ENCODE data around the gene GM2A. TPM values are rescaled to one million over a fixed set of nuclear protein-coding genes. Genes with fewer than 3 reads are reported as not detected.
A peak's percentile ranks its signal among the peaks of the same experiment; 100 is the strongest.
"Not testable (repeated sequence)": the region's sequence is repeated elsewhere in the genome, so short reads cannot be mapped to it uniquely, and the experiment has no call there.

GM2A gene
- total RNA-seq, 6 donors from 2014 or later = 27.2 to 129 (median 59.0) TPM

DNA sequence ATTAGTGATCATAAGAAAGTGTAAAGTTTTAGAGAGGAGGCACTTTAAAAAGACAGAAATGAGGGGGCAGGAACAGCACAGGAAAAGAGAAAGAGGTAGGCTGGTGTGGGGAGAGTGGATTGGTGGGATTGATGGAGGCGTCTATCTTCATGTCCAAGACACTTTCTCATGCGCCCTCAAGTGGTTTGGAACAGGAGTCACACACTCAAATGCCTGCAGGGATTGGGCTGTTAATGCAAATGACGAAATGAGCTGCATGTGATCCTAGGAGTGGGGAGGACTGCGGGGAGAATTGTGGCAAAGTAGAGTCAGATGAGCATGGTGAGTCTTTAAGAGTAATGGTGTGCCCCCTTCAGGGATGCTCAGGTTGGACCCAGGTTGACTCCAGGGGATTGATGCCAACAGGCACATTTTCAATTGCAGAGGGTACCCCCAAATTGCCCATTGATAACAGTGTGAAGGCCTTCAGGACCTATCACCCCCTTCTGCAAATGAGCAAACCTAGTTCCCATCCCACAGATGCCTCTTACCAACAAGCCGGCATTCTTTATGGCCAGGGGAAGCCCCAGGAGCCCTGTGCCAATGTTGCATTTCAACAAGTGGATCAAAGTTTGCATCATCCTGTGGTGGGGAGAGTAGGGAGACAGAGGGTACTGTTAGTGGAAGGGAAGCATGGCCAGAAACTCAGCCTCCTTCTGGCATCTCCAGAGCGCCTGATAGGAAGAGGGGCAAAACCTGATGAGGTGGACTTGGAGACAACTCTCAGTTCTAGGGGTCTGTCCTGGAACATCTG, 45.3 kb downstream of the GM2A start:
- H3K27ac ChIP-seq = no peak overlapping the region
- DNase-seq (peak in 1 of 2 donors; percentile 74), ATAC-seq (ENCODE audit: low FRiP score in 2 of 2) (peak in 1 of 2 donors; percentile 27)
- H3K36me3 ChIP-seq = no peaks in the 10 kb centered on the region
- WGBS, 2 donors = 22 to 60% methylated on average over 6 of the region's 6 CpGs
- H3K27me3 ChIP-seq = no peaks in the 10 kb centered on the region
- no peak overlapping the region for H3K4me3 ChIP-seq
- no peaks in the 10 kb centered on the region for H3K9me3 ChIP-seq
- H3K4me1 ChIP-seq = peaks cover 0 to 11% (median 0%) of the 10 kb centered on the region in 4 donors
- TF ChIP-seq, protein P1, sequence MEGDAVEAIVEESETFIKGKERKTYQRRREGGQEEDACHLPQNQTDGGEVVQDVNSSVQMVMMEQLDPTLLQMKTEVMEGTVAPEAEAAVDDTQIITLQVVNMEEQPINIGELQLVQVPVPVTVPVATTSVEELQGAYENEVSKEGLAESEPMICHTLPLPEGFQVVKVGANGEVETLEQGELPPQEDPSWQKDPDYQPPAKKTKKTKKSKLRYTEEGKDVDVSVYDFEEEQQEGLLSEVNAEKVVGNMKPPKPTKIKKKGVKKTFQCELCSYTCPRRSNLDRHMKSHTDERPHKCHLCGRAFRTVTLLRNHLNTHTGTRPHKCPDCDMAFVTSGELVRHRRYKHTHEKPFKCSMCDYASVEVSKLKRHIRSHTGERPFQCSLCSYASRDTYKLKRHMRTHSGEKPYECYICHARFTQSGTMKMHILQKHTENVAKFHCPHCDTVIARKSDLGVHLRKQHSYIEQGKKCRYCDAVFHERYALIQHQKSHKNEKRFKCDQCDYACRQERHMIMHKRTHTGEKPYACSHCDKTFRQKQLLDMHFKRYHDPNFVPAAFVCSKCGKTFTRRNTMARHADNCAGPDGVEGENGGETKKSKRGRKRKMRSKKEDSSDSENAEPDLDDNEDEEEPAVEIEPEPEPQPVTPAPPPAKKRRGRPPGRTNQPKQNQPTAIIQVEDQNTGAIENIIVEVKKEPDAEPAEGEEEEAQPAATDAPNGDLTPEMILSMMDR (IDR thresholded peaks at IDR 0.05) = peak in 4 of 6 experiments; percentile 10 to 60 (median 37)
- no peak for TF ChIP-seq POLR2A (IDR thresholded peaks at IDR 0.05)

DNA sequence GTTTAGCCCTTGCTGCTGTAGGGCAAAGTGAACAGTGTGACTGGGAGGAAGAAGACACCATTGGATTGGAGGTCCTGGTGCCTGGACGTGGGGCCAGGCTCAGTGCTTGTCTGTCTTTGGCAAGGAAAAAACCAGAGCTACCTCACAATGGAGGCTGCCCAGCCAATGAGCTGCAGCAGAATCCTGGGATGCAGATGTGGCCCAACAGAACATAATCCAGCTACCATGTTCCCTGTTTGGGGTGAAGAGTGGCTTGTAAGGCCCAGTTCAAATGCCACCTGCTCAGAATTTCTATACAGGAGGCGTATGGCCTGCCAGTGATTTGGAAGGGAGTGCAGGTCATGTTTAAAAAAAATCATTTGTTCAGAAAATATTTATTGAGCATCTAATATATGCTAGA, 50.7 kb downstream of the GM2A start, which contains the start of gene SLC36A3:
Gene SLC36A3, minus strand, starts transcription at position 101 of the 400 bp plus-strand sequence. CDS start 412 bp downstream, outside the sequence.
- Histone ChIP-seq H3K4me1 (no peaks in the 10 kb centered on the region), H3K9me3 (no peaks in the 10 kb centered on the region), H3K36me3 (no peaks in the 10 kb centered on the region), H3K27me3 (no peaks in the 10 kb centered on the region), H3K4me3 (no peak within 1 kb of the TSS), H3K27ac (no peak within 1 kb of the TSS)
- DNase-seq (no peak), ATAC-seq (ENCODE audit: low FRiP score in 2 of 2) (no peak)
- TF ChIP-seq POLR2A (IDR thresholded peaks at IDR 0.05) (no peak), POLR2AphosphoS5 (IDR thresholded peaks at IDR 0.05) (no peak), EP300 (IDR thresholded peaks at IDR 0.05) (no peak)
- TF ChIP-seq, protein P1 (IDR thresholded peaks at IDR 0.05) = no peak
- 76 to 93% methylated on average over 2 of the region's 2 CpGs for WGBS, 2 donors

DNA sequence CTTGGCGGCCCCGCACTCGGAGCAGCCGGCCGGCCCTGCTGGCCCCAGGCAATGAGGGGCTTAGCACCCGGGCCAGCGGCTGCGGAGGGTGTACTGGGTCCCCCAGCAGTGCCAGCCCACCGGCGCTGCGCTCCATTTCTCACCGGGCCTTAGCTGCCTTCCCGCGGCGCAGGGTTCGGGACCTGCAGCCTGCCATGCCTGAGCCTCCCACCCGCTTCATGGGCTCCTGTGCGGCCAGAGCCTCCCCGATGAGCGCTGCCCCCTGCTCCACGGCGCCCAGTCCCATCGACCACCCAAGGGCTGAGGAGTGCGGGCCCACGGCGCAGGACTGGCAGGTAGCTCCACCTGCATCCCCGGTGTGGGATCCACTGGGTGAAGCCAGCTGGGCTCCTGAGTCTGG, 56.3 kb downstream of the GM2A start:
- 98 to 99% methylated on average over 22 to 25 of the region's 27 CpGs for WGBS, 2 donors
- not testable (repeated sequence) for ATAC-seq (ENCODE audit: low FRiP score in 2 of 2)
- peak in 1 of 2 donors; percentile 78 for DNase-seq

DNA sequence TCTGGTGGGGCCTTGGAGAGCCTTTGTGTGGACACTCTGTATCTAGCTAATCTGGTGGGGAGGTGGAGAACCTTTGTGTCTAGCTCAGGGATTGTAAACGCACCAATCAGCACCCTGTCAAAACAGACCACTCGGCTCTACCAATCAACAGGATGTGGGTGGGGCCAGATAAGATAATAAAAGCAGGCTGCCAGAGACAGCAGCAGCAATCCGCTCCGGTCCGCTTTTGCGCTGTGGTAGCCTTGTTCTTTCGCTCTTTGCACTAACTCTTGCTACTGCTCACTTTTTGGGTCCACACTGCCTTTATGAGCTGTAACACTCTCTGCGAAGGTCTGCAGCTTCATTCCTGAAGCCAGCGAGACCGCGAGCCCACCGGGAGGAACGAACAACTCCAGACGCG, 56.8 kb downstream of the GM2A start:
- not testable (repeated sequence) for H3K4me3 ChIP-seq; H3K36me3 ChIP-seq; H3K4me1 ChIP-seq; DNase-seq; H3K27me3 ChIP-seq; H3K9me3 ChIP-seq; ATAC-seq (ENCODE audit: low FRiP score in 2 of 2); H3K27ac ChIP-seq
- 92 to 95% methylated on average over 14 to 15 of the region's 15 CpGs for WGBS, 2 donors

More for the DNA sequence above, 56.3 kb downstream of the GM2A start:
- not testable (repeated sequence) for H3K27me3 ChIP-seq, H3K9me3 ChIP-seq, H3K4me3 ChIP-seq, H3K4me1 ChIP-seq, H3K36me3 ChIP-seq, H3K27ac ChIP-seq

DNA sequence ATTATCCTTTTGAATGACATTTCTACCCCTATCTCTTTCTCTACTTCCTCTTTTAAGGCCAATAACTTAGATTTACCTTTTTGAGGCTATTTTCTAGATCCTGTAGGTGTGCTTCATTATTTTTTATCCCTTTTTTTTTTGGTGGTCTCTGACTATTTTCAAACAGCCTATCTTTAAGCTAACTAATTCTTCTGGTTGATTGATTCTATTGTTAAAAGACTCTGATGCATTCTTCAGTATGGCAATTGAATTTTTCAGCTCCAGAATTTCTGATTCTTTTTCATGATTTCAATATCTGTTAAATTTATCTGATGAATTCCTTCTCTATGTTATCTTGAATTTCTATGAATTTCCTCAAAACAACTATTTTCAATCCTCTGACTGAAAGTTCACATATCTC, 57.9 kb downstream of the GM2A start:
- TF ChIP-seq POLR2A (IDR thresholded peaks at IDR 0.05) (no peak), EP300 (IDR thresholded peaks at IDR 0.05) (no peak), POLR2AphosphoS5 (IDR thresholded peaks at IDR 0.05) (no peak)
- TF ChIP-seq, protein P1 (IDR thresholded peaks at IDR 0.05) = no peak
- Histone ChIP-seq H3K9me3 (no peaks in the 10 kb centered on the region), H3K27me3 (no peaks in the 10 kb centered on the region), H3K4me3 (no peak overlapping the region), H3K27ac (no peak overlapping the region), H3K4me1 (no peaks in the 10 kb centered on the region), H3K36me3 (no peaks in the 10 kb centered on the region)
- DNase-seq = no peak
- no peak for ATAC-seq (ENCODE audit: low FRiP score in 2 of 2)

DNA sequence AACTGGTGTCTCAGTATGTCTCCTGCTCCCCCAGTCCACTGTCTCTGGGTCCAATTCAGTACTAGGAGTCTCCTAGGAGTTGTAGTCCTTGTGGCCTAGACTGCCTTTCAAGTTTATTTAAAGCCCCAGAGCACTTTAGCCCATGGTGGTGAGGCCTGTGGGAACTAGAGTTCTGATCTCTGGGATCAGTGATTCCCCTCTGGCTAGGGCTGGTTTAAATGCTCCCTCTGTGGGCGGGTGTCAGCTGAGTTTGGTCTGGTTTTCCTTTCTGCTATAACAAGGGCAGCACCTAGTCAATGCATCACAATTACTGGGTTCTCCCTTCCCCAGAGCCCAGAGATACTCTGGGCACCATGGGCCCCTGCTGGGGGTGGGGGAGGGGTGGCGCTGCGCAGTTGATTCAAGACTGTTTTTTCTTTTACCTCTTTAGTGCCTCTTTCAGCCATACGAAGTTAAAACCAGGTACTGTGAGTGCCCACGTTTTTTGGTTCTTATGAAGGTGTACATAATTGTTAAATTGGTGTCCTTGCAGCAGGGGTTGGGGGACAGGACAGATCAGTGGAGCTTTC, 59.9 kb downstream of the GM2A start:
- H3K9me3 ChIP-seq = no peaks in the 10 kb centered on the region
- DNase-seq = peak in 1 of 2 donors; percentile 52
- no peak overlapping the region for H3K4me3 ChIP-seq
- no peaks in the 10 kb centered on the region for H3K36me3 ChIP-seq
- TF ChIP-seq, protein P1 (IDR thresholded peaks at IDR 0.05) = no peak
- TF ChIP-seq POLR2AphosphoS5 (IDR thresholded peaks at IDR 0.05) (no peak), POLR2A (IDR thresholded peaks at IDR 0.05) (no peak), EP300 (IDR thresholded peaks at IDR 0.05) (no peak)
- no peaks in the 10 kb centered on the region for H3K4me1 ChIP-seq
- 70 to 77% methylated on average over 4 to 5 of the region's 5 CpGs for WGBS, 2 donors
- no peak overlapping the region for H3K27ac ChIP-seq
- no peaks in the 10 kb centered on the region for H3K27me3 ChIP-seq
- ATAC-seq (ENCODE audit: low FRiP score in 2 of 2) = no peak

Data from upper lobe of left lung (tissue), 6 donors.